ENCODE results near the gene ARHGAP45.

Gene ARHGAP45

GRCh38 chr19:1087813-1088415, 20.9 kb downstream of the ARHGAP45 start:
- DNase-seq, result no peak

DNA sequence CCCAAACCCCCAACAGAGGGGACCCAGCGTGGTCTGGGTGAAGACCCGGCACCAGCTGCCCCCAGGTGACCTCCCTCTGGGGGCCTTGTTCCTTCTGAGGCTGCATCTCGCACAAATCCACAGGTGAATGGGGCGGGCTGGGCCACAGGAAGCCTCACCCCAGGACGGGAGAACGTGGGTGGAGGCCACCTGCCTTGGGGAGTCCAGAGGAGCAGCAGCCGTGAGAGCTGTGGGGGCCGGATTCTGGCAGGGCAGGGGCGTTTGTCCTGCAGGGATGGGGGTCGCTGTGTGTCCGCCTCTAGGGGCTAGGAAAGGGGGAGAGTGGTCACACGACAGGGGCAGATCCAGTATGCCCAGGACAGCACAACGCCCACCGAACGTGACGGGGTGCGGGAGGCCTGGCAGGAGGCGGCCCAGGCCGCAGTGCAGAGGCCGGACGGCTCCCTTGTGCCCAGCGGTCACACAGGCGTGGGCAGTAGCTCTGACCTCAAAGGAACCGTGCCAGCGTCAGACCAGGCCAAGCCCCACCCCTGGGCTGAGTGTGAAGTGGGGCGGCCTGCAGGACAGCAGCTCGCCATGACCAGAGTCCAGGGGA, 21.5 kb downstream of the ARHGAP45 start:
- peak; percentile 32 for DNase-seq

DNA sequence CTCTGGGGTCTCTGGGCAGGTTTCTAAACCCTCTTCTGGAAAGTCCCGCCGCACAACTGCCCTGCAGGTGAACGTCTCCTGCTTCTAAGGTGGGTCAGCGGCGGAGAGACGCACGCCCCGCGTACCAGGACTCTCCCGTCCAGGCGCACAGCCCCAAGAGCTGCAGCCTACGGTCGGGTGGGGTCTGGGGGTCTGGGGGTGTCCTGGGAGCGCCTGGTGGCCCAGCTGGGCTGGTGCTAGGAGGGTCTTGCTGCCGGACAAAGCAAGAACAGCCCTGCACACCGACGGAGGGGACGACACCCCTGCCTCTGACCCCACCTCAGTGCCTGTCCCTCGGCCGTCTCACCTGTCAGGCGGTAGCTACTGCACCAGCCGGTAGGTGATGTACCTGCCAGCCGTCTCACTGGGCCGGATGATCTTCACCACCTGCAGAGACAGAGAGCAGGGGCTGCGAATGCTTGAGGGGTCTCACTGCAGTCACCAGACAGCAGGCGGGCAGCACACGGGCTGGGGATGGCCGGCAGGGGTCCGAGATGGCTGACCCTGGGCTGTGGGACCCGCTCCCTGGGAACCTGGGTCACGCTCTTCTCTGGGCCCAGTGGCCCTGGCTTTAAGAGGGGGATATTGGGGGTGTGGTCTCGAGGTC, 22.3 kb downstream of the ARHGAP45 start:
- DNase-seq, result no peak

DNA sequence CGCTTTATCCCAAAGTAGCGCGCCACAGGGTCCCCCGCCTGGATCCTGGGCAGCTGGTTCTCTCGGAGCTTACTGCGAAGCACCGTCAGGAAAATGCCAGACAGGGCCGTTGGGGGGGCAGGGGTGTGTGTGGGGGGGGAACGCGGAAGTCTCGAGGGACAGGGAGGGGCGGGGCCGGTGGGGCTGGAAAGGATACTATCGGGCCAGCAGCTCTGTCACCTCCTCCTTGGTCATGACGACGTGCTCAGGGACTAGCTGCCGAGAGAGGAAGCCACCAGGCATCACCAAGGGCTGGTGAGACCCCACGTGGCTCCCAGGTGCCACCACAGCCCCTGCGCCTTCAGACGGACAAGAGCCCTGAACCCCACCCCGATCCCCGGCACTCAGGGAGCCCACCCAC, 22.9 kb downstream of the ARHGAP45 start:
- DNase-seq, result peak; percentile 38

- DNase-seq, result peak; percentile 37
These were observed 24.0 kb downstream of the ARHGAP45 start for GRCh38 chr19:1090731-1091543.

DNA sequence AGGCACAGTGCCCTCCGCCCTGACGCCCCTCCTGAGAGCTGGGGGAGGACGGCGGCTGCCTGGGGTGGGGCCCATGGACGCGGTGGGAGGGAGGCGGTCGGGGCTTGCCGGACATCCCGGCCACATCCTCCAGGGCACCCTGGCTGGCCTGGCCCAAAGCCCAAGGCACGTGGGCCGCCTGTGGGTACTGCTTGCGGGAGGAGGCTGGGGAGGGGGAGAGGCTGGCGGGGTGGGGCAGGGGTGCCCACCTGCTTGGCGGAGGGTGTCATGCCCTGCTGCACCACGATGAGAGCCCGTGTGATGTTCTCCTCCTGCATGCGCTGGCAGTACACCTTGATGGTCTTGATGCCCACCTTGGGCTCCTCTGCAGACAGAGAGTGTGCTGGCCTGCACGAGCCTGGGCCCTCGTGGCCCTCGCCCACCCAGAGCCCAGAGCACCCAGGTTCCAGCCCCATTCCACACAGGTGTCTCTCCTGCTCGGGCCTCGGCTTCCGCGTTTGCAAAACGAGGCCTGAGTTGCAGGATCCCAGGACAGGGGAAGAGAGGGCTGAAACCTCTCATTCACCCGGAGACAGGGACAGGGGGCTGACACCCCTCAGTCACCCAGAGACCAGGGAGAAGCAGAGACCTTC, 24.7 kb downstream of the ARHGAP45 start:
- DNase-seq, result no peak

DNA sequence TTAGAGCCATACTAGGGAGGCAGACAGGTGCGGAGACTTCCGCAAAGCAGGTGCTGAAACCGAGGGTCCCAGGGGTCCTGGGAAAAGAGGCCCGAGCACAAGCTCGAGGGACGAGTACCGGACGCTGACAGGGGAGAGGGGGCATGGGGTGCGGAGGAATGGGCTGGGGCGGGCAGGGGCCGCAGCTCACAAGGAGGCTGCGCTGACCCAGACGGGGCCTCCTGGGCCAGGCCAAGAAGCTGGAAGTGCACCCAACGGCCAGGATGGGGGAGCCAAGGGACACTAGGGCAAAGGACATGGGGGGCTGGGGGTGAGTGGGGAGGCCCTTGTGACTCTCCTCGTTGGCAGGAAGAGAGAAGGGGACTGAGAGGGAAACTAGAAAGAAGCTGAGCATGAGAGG, 26.4 kb downstream of the ARHGAP45 start:
- no peak for DNase-seq

DNA sequence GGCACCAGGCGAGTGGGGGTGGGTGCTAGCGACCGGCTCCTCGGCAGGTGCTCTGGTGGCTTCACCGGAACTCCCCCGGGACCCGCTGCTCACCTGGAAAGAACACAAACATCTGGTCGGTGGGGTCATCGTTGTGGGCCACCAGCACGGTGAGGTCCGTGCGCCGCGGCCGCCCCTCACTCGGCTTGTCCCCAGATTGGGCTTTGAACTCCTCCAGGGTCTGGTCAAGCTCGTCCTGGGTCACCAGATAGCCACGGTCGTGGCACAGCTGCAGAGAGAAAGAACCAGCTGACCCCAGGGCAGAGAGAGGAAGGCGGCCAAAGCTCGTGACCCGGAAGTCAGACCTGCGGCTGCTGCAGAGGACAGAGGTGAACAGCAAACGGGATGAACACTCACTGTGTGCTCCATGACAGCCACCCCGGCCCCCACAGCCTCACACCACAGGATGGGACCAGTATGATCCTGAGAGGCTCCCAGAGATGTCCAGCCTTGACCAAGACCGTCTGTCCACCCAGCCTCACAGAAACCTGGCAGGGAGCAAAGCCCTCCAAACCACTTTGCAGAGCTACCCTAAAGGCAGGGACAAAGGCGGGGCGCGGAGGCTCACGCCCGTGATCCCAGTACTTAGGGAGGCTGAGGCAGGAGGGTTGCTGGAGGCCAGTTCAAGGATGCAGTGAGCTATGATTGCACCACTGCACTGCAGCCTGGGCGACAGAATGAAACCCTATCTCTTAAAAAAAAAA, 27.0 kb downstream of the ARHGAP45 start:
- DNase-seq, result no peak

- DNase-seq, result no peak
These were observed 27.6 kb downstream of the ARHGAP45 start for GRCh38 chr19:1094655-1094977.

DNA sequence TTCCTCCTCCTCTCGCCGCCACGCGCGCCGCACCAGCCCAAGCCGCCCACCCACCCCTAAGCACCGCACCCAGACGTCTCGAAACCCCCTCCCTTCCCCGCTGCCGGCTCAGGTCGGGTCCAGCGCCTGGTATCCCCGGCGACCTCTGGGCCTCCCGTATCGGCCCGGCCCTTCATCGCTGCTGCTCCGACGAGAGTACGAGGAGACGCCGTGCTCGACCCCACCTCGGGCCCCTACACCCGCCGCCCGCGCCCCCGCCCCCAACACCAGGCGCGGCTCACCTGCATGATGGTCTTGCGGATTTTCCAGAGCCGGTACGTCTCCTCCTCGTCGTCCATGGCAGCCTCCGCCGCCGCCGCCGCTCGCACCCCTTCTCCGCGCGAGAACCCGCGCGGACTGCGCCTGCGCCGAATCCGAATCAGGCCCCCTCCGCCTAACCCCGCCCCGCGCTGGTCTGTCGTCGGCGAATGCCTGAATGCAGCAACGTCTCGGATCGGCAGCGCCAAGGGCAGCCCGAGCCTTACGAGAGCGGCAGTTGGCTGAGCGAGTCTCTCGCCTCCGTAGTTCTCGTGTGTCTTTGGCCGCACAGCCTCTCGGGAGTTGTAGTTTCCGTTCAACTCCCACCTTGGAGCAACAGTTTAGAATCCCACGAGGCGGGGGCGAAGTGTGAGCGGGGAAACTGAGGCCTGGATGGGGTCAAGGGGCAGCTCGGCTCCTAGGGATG, 28.2 kb downstream of the ARHGAP45 start, which contains the start of gene POLR2E:
Gene POLR2E, minus strand, starts transcription at position 398 of the 724 bp plus-strand sequence. Its CDS starts 60 bp downstream, at position 338.
- DNase-seq, result peak; percentile 98

DNA sequence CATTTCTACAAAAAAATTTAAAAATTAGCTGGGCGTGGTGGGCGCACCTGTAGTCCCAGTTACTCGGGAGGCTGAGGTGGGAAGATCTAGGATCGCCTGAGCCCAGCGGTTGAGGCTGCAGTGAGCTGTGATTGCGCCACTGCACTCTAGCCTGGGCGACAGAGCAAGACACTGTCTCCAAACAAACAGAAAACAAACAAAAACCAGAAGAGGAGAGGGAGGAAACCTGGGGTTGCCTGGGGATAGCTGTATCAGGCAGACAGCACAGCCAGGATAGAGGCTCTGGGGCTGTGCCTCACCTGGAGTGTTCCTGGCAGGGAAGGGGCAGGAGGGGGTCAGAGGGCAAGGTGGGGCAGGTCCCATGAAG, 30.8 kb downstream of the ARHGAP45 start:
- no peak for DNase-seq

DNA sequence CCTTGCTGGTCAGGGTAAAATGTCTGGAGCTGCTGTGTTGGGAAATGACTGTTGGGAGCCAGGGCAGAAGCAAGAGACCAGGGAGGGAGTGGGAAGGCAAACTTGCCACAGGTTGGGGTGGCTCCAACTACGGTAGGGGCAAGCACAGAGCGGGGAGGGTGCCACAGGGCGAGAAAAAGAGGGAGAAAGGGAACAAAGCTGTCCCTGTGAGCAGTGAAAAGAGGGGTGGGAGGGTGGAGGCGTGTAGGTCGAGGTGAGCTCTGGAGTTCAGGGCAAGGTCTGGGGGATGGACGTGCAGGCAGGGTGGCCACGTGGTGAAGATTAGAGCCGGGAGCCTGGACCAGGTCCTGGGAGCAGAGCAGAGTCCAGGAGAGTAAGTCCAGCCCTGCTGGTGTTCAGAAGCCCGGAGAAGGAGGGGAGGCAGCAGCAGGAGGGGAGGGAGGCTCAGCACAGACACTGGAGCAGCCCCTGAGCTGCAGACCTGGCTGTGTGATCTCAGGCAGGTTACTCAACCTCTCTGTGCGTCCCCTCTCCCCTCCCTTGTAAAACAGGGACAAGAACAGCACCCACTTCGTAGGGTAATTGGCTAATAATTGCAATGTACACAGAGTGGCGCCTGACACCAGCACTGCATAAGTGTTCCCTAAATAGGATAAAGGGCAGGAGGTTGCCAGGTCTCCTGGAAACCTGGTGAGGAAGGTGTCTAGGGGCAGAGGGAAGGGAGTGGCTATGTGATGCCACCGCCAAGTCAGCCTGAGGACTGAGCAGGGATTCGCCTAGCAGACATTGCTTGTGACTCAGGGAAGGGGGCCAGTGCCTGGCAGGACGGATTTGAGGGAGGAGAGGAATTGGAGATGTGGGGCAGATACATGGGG, 31.4 kb downstream of the ARHGAP45 start:
- no peak for DNase-seq

- no peak for DNase-seq
These were observed 34.4 kb downstream of the ARHGAP45 start for GRCh38 chr19:1101337-1101698.

GRCh38 chr19:1102407-1103131, 35.6 kb downstream of the ARHGAP45 start:
- DNase-seq, result no peak

GRCh38 chr19:1103132-1103707, 36.3 kb downstream of the ARHGAP45 start:
- no peak for DNase-seq

DNA sequence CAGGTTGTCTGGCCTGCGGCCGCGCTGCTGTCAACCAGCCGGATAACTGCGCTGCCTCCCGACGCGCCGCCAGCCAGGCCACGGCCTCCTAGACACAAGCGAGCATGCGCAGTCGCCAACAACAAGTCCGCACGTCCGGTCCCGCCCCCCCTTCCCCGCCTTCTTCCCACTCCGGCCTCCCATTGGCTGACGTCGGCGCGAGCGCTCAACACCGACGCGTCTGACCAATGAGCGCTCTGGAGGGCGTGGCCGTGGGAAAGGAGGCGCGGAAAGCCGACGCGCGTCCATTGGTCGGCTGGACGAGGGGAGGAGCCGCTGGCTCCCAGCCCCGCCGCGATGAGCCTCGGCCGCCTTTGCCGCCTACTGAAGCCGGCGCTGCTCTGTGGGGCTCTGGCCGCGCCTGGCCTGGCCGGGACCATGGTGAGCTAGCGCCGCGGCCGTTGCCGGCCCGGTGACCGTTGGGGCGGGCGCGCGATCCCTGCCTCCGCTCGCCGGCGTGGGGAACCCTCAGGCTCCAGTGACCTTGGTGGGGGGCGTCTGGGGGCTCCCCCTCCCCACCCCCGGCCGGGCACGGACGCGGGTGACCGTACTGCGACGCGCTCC, 36.8 kb downstream of the ARHGAP45 start, which contains the start of gene GPX4:
Gene GPX4, plus strand, starts transcription at position 287 of the 603 bp plus-strand sequence. Its CDS starts 50 bp downstream, at position 337.
- peak; percentile 98 for DNase-seq

DNA sequence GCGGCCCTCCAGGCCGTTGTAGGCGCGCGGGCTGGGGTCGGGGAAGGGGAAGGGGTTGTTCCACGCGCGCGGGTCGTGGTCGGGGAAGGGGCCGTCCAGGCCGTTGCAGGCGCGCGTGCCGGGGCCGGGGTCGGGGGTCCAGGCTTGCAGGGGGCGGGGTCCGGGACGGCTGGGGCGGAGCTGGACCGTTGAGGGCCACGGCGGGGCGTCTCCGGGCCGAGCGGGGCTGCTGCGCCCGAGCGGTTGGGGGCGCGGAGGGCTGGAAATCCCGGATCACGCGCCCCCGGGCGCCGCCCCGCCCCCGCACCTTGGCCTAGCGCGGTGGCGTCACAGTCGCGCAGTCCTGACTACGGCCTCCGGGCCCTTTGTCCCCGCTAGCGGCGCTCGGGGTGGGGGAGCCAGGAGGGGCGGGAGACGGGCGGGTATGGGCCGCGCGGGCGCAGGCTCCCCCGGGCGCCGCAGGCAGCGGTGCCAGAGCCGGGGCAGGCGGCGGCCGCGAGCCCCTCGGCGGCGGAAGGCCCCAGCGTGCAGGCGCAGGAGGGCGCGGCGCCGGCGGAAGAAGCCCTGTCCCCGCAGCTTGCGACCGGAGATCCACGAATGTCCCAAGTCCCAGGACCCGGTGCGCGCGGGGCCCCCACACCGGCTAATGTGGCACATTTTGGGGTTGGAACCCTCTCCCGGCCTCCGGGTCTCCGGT, 37.5 kb downstream of the ARHGAP45 start:
- DNase-seq, result peak; percentile 67

Data from effector CD8-positive, alpha-beta T cell (primary cell).